Activated CD8-positive, alpha-beta memory T cell treated with anti-CD3 and anti-CD28 coated beads for 36 hours (primary cell): ENCODE results near the gene TTLL9. TPM values are rescaled to one million over a fixed set of nuclear protein-coding genes. Genes with fewer than 3 reads are reported as not detected.

ENCODE experiments used
- CTCF ChIA-PET: fragments of 350-600 bp; sonication (Branson Sonifier 250); formaldehyde crosslinking; loops from one replicate; lab custom pipeline; 2021; ENCODE audit warnings: antibody characterized with exemption; lab: Charles Lee
- POLR2A ChIA-PET: fragments of 350-600 bp; sonication (Branson Sonifier 250); formaldehyde crosslinking; loops from one replicate; lab custom pipeline; 2021; ENCODE audit warnings: antibody characterized with exemption; lab: Charles Lee
- total RNA-seq, 2 experiments: library from RNA; stranded (reverse); gene quantifications; one replicate each; pipeline ENCODE4 v1.2.3, GENCODE V29; 2021

Gene TTLL9
- total RNA-seq, 2 experiments from 2014 or later, result not detected

- ChIA-PET POLR2A (no interaction called here), CTCF (interaction anchor here (0.8 to 3.7 kb wide), 3 partner anchors 20 to 293 kb away, joined by 3 to 21 read pairs (median 3); no protein-coding TSS in a partner anchor)
Observed at GRCh38 chr20:31849306-31849930, 21.0 kb upstream of the TTLL9 start.

- CTCF ChIA-PET, result interaction anchor here (0.9 to 3.8 kb wide), 12 partner anchors 11 to 240 kb away, joined by 3 to 35 read pairs (median 4); partner anchors contain the start of gene PDRG1
- POLR2A ChIA-PET, result no interaction called here
Observed at GRCh38 chr20:31851240-31851955, 19.0 kb upstream of the TTLL9 start.

- ChIA-PET POLR2A (no interaction called here), CTCF (interaction anchor here (0.7 to 3.8 kb wide), 15 partner anchors 9 to 240 kb away, joined by 3 to 35 read pairs (median 4); partner anchors contain the start of gene PDRG1)
Observed at GRCh38 chr20:31853481-31853880, 17.0 kb upstream of the TTLL9 start.

GRCh38 chr20:31856516-31856915 lies 13.9 kb upstream of the TTLL9 start:
- CTCF ChIA-PET, result interaction anchor here (0.9 kb wide), 1 partner anchor 10 kb away, joined by 3 read pairs; no protein-coding TSS in a partner anchor
- POLR2A ChIA-PET, result no interaction called here

- CTCF ChIA-PET, result no interaction called here
- POLR2A ChIA-PET, result no interaction called here
Observed at GRCh38 chr20:31857861-31858759, 12.3 kb upstream of the TTLL9 start.

GRCh38 chr20:31858760-31859083 lies 11.7 kb upstream of the TTLL9 start:
- CTCF ChIA-PET, result interaction anchor here (0.6 kb wide), 4 partner anchors 15 to 199 kb away, joined by 3 read pairs; no protein-coding TSS in a partner anchor

GRCh38 chr20:31859266-31859997 lies 11.0 kb upstream of the TTLL9 start:
- ChIA-PET CTCF (interaction anchor here (0.6 to 1.0 kb wide), 5 partner anchors 14 to 199 kb away, joined by 3 to 5 read pairs (median 3); no protein-coding TSS in a partner anchor), POLR2A (no interaction called here)

More at GRCh38 chr20:31858760-31859083, 11.7 kb upstream of the TTLL9 start:
- POLR2A ChIA-PET, result no interaction called here

GRCh38 chr20:31859998-31860380 lies 10.4 kb upstream of the TTLL9 start:
- CTCF ChIA-PET, result interaction anchor here (0.7 to 1.0 kb wide), 3 partner anchors 13 to 97 kb away, joined by 3 to 5 read pairs (median 4); no protein-coding TSS in a partner anchor
- POLR2A ChIA-PET, result no interaction called here

- POLR2A ChIA-PET, result no interaction called here
- CTCF ChIA-PET, result interaction anchor here (0.7 to 1.0 kb wide), 3 partner anchors 14 to 97 kb away, joined by 3 to 5 read pairs (median 4); no protein-coding TSS in a partner anchor
Observed at GRCh38 chr20:31860390-31861134, 9.9 kb upstream of the TTLL9 start.

GRCh38 chr20:31861135-31861384 lies 9.4 kb upstream of the TTLL9 start:
- ChIA-PET CTCF (no interaction called here), POLR2A (no interaction called here)

GRCh38 chr20:31861385-31862156 lies 8.9 kb upstream of the TTLL9 start:
- ChIA-PET POLR2A (interaction anchor here (0.7 kb wide), 1 partner anchor 91 kb away, joined by 3 read pairs; no protein-coding TSS in a partner anchor), CTCF (interaction anchor here (0.8 to 3.1 kb wide), 3 partner anchors 9 to 91 kb away, joined by 3 to 12 read pairs (median 5); no protein-coding TSS in a partner anchor)

- CTCF ChIA-PET, result interaction anchor here (0.8 to 3.1 kb wide), 4 partner anchors 10 to 91 kb away, joined by 3 to 12 read pairs (median 4); no protein-coding TSS in a partner anchor
- POLR2A ChIA-PET, result interaction anchor here (0.7 to 1.3 kb wide), 2 partner anchors 10 to 90 kb away, joined by 3 read pairs; no protein-coding TSS in a partner anchor
Observed at GRCh38 chr20:31862157-31862470, 8.3 kb upstream of the TTLL9 start.

- CTCF ChIA-PET, result interaction anchor here (1.0 to 3.1 kb wide), 4 partner anchors 10 to 90 kb away, joined by 3 to 12 read pairs (median 4); no protein-coding TSS in a partner anchor
- POLR2A ChIA-PET, result interaction anchor here (1.3 kb wide), 1 partner anchor 10 kb away, joined by 3 read pairs; no protein-coding TSS in a partner anchor
Observed at GRCh38 chr20:31862506-31862905, 7.9 kb upstream of the TTLL9 start.

GRCh38 chr20:31863296-31864085 lies 6.9 kb upstream of the TTLL9 start:
- ChIA-PET POLR2A (interaction anchor here (1.3 kb wide), 1 partner anchor 9 kb away, joined by 3 read pairs; no protein-coding TSS in a partner anchor), CTCF (interaction anchor here (1.0 to 3.1 kb wide), 4 partner anchors 9 to 41 kb away, joined by 3 to 12 read pairs (median 4); no protein-coding TSS in a partner anchor)

GRCh38 chr20:31864521-31865400 lies 5.7 kb upstream of the TTLL9 start:
- ChIA-PET POLR2A (no interaction called here), CTCF (interaction anchor here (1.0 to 3.1 kb wide), 3 partner anchors 12 to 87 kb away, joined by 3 to 12 read pairs (median 4); partner anchors contain the start of gene PDRG1)
